Natural killer cell (primary cell): ENCODE results near the gene MYO15A. TPM values are rescaled to one million over a fixed set of nuclear protein-coding genes. Genes with fewer than 3 reads are reported as not detected.

Experiments
- ATAC-seq, 3 donors: fragments of 150-1000 bp in 2 of 3; fragments of 200-7000 bp in 1 of 3; cut with Tn5 transposase; 1 replicate in 1 of 3; 2 replicates in 2 of 3; pipeline ENCODE4 v1.10.0; 2021; ENCODE audit warnings: mild to moderate bottlenecking in 2 of 3, moderate library complexity in 2 of 3
- DNase-seq, 2 donors: peaks; one replicate each; pipeline versions ENCODE4 v3.0.0 to v3.0.0-alpha.2; 2013 to 2021; ENCODE audit warnings: mixed read lengths in 1 of 2
- H3K27ac ChIP-seq: one replicate; pipeline ENCODE4 v1.5.1; 2013; ENCODE audit warnings: mild to moderate bottlenecking, low read length
- H3K27me3 ChIP-seq: one replicate; pipeline ENCODE4 v1.6.1; 2013; ENCODE audit warnings: low read length; ENCODE audit not compliant: control insufficient read depth, insufficient read depth
- H3K36me3 ChIP-seq: one replicate; pipeline ENCODE4 v1.6.1; 2013; ENCODE audit warnings: low read length; ENCODE audit not compliant: control insufficient read depth, insufficient read depth
- H3K4me1 ChIP-seq: one replicate; pipeline ENCODE4 v1.6.1; 2013; ENCODE audit warnings: low read length; ENCODE audit not compliant: control insufficient read depth, insufficient read depth
- H3K4me3 ChIP-seq: one replicate; pipeline ENCODE4 v1.5.1; 2013; ENCODE audit warnings: low read length
- H3K9me3 ChIP-seq: one replicate; pipeline ENCODE4 v1.6.1; 2013; ENCODE audit warnings: low read length; ENCODE audit not compliant: control insufficient read depth, insufficient read depth
- H3K27ac Mint-ChIP-seq, 2 donors: one replicate each; pipeline ENCODE4 v1.8.0; 2022; ENCODE audit warnings: mild to moderate bottlenecking in 2 of 2, mixed read lengths in 2 of 2, moderate library complexity in 1 of 2
- H3K27me3 Mint-ChIP-seq, 2 donors: one replicate each; pipeline ENCODE4 v1.8.0; 2022; ENCODE audit warnings: low read depth in 2 of 2, mixed read lengths in 2 of 2
- H3K36me3 Mint-ChIP-seq: one replicate; pipeline ENCODE4 v1.8.0; 2022; ENCODE audit warnings: mixed read lengths
- H3K4me1 Mint-ChIP-seq, 2 donors: one replicate each; pipeline ENCODE4 v1.8.0; 2022; ENCODE audit warnings: mixed read lengths in 2 of 2
- H3K4me3 Mint-ChIP-seq: one replicate; pipeline ENCODE4 v1.8.0; 2022; ENCODE audit warnings: mild to moderate bottlenecking, moderate library complexity, mixed read lengths
- H3K9me3 Mint-ChIP-seq, 2 donors: one replicate each; pipeline ENCODE4 v1.8.0; 2022; ENCODE audit warnings: mixed read lengths in 2 of 2
- CTCF ChIP-seq: fragments of 200-600 bp; IDR thresholded peaks from one replicate; pipeline ENCODE4 v1.8.0; 2022; ENCODE audit warnings: antibody characterized with exemption
- WGBS: methylation state at CpG from one replicate; pipeline ENCODE4 v1.1.7; 2013; ENCODE audit warnings: missing lambda C conversion rate; ENCODE audit not compliant: insufficient coverage; 5-methylcytosine and 5-hydroxymethylcytosine counted together
- intact Hi-C: fragments of 100-400 bp; cut with micrococcal nuclease; formaldehyde crosslinking; loops from one replicate; pipeline ENCODE4 v1.14.2; 2022
- total RNA-seq, 4 donors: library from RNA; stranded (reverse); fragments of 120-200 nt in 1 of 4; gene quantifications; one replicate each; pipeline versions ENCODE4 v1.2.3 to v1.2.4, GENCODE V29; 2013 to 2022

Gene MYO15A
- total RNA-seq, 3 donors from 2014 or later (not counting 1 experiment from before 2014, with no cell fraction given): 1.6 to 2.0 (median 1.8) TPM

DNA sequence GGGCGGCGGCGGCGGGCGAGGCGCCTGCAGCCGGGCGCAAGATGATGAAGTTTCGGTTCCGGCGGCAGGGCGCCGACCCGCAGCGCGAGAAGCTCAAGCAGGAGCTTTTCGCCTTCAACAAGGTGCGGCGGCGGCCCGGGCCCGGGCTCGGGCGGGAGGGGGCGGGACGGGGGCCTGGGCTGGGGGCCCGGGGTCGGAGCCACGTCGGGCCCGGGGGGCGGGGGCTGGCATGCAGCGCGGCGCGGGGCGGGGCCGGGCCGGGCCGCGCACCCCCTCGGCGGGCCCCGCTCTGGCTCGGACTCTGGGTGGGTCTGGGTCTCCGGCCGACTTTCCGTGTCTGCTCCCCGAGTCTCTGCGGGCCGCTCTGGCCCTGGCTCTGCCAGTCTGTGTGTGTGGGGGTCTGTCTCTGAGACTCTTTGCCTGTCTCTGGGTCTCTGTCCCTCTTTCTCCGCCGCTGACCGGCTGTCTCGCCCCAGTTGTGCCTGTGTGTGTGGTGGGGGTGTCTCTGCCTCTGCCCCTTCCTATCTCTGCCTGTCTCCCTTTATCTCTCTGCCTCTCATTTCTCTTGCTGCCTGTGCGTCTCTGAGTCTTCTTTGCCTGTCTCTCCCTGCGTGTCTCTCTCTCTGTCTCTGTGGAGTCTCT lies 117.2 kb downstream of the MYO15A start:
- no peaks in the 10 kb centered on the region for H3K9me3 ChIP-seq
- H3K4me1 ChIP-seq: peaks cover 19% of the 10 kb centered on the region
- H3K9me3 Mint-ChIP-seq: no peaks in the 10 kb centered on the region
- H3K27me3 ChIP-seq: no peaks in the 10 kb centered on the region
- under 1% methylated on average over 56 of the region's 57 CpGs for WGBS
- peak overlapping the region; percentile 37 for H3K27ac ChIP-seq
- peaks cover 27 to 28% of the 10 kb centered on the region in 2 donors for H3K4me1 Mint-ChIP-seq
- H3K4me3 ChIP-seq: peak overlapping the region; percentile 55
- ATAC-seq: no peak
- H3K36me3 ChIP-seq: no peaks in the 10 kb centered on the region
- DNase-seq: no peak
- H3K27ac Mint-ChIP-seq: peak overlapping the region; percentile 75 to 82
- H3K4me3 Mint-ChIP-seq: peak overlapping the region; percentile 89
- no peaks in the 10 kb centered on the region for H3K36me3 Mint-ChIP-seq
- intact Hi-C loops: loop anchor here (1.0 kb wide), 1 partner anchor 90 kb away; the partner anchor contains the start of gene SMCR8
- no peak for TF ChIP-seq CTCF
- H3K27me3 Mint-ChIP-seq: no peaks in the 10 kb centered on the region

GRCh38 chr17:18226284-18226945 lies 117.9 kb downstream of the MYO15A start:
- Mint-ChIP-seq H3K27me3 (no peaks in the 10 kb centered on the region), H3K4me1 (peaks cover 27 to 28% of the 10 kb centered on the region in 2 donors), H3K36me3 (no peaks in the 10 kb centered on the region), H3K4me3 (peak overlapping the region; percentile 89), H3K27ac (peak overlapping the region; percentile 75 to 82), H3K9me3 (no peaks in the 10 kb centered on the region)
- Histone ChIP-seq H3K4me1 (peaks cover 19% of the 10 kb centered on the region), H3K36me3 (no peaks in the 10 kb centered on the region), H3K27ac (no peak overlapping the region), H3K9me3 (no peaks in the 10 kb centered on the region), H3K27me3 (no peaks in the 10 kb centered on the region), H3K4me3 (peak overlapping the region; percentile 55)
- ATAC-seq (no peak), DNase-seq (peak in 1 of 2 donors; percentile 43)
- intact Hi-C loops: no loop called here
- no peak for TF ChIP-seq CTCF
- WGBS: 41% methylated on average over 14 of the region's 16 CpGs

DNA sequence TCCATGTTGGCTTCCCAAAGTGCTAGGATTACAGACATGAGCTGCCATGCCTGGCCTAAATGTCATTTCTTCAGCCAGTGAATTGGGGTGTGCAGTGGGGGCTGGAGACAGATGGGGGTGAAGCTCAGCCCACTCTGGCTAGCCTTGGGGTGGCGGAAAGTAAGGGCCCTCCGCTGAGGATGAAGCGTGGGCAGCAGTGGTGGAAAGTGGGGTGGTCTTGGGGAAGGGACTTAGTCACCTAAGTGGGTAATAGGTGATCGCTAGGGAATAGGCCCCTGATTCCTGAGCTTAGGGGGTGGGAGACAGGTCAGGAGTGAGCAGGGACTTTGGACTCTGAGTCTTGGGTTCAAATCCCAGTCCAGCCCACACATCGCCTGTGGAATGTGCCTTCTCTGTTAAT lies 119.1 kb downstream of the MYO15A start:
- Mint-ChIP-seq H3K36me3 (no peaks in the 10 kb centered on the region), H3K9me3 (no peaks in the 10 kb centered on the region), H3K4me1 (peaks cover 27 to 28% of the 10 kb centered on the region in 2 donors), H3K27ac (no peak overlapping the region), H3K4me3 (no peak overlapping the region), H3K27me3 (no peaks in the 10 kb centered on the region)
- Histone ChIP-seq H3K36me3 (peaks cover 3% of the 10 kb centered on the region), H3K4me1 (peaks cover 19% of the 10 kb centered on the region), H3K27ac (no peak overlapping the region), H3K4me3 (no peak overlapping the region), H3K27me3 (no peaks in the 10 kb centered on the region), H3K9me3 (no peaks in the 10 kb centered on the region)
- intact Hi-C loops: no loop called here
- 96% methylated on average over 5 of the region's 5 CpGs for WGBS
- TF ChIP-seq CTCF: no peak
- no peak for DNase-seq
- ATAC-seq: no peak
